K562 treated with DMSO at 1 percent for 4 hours (cell line): ENCODE results near the gene DHRS7. TPM values are rescaled to one million over a fixed set of nuclear protein-coding genes. Genes with fewer than 3 reads are reported as not detected.

Experiments used
- total RNA-seq: library from RNA; unstranded; fragments of 300-600 nt; gene quantifications from 2 replicates; pipeline ENCODE4 v1.2.3, GENCODE V29; 2022; ENCODE audit not compliant: insufficient read depth

Gene DHRS7, protein sequence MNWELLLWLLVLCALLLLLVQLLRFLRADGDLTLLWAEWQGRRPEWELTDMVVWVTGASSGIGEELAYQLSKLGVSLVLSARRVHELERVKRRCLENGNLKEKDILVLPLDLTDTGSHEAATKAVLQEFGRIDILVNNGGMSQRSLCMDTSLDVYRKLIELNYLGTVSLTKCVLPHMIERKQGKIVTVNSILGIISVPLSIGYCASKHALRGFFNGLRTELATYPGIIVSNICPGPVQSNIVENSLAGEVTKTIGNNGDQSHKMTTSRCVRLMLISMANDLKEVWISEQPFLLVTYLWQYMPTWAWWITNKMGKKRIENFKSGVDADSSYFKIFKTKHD
- 16.6 and 18.0 TPM in 2 replicates for total RNA-seq

DNA sequence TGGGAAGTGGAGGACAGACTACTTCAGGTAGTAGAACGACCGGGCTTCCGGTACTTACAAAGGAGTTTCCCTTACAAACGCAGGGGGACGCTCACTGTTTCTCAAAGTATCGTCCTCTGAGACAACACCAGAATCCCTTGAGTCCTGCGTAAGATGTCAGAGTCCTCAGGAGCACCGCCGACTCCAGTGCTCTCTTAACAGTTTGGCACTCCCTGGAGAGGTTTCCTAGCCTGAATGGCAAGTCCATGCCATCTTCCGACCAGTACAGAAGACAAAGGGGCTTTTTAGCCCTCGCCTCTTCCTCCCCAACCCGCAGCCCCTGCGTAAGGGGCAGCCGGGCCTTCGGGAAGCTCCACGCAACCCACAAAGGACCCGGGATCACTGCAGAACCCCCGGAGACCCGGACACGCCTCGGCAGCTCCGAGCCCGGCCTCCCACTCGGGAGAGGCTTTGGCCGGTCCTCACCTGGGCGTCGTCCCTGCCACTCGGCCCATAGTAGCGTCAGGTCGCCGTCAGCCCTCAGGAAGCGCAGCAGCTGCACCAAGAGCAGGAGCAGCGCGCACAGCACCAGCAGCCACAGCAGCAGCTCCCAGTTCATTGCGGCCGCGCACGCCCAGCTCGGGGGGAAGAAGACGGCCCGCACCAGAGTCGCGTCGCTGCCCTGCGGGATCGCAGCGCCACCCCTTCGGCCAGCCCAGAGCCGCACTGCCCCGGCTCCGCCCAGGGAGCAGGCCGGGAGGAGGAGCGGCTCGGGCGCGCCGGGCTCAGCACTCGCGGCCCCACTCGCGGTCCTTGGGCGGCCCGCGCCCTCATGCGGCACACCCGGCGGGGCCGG, at the start of gene DHRS7:
DHRS7 (minus strand) TSS at position 687 of the 835 bp plus-strand sequence; CDS start at position 598, 89 bp downstream.

Other genes with a start within 250 kb of the DHRS7 start
- not detected in 2 replicates for gene LRRC9, start 245.3 kb downstream of the DHRS7 start, total RNA-seq
- gene PCNX4, start 73.5 kb downstream of the DHRS7 start, total RNA-seq: 10.0 and 32.1 TPM in 2 replicates
- gene PPM1A, start 83.8 kb upstream of the DHRS7 start, total RNA-seq: 9.5 and 14.2 TPM in 2 replicates